Renal cortical epithelial cell (primary cell): ENCODE results near the gene PGRMC2. TPM values are rescaled to one million over a fixed set of nuclear protein-coding genes. Genes with fewer than 3 reads are reported as not detected.

ENCODE experiments used
- DNase-seq: peaks from one replicate; pipeline ENCODE4 v3.0.0-alpha.2; 2011; ENCODE audit warnings: low read depth
- total RNA-seq: library from RNA; depleted of rRNA; stranded (reverse); fragments of >200 nt; gene quantifications from 2 replicates; pipeline ENCODE4 v1.2.3, GENCODE V29; 2014

Gene PGRMC2
- total RNA-seq, 1 donor from 2014 or later, result 289 TPM

DNA sequence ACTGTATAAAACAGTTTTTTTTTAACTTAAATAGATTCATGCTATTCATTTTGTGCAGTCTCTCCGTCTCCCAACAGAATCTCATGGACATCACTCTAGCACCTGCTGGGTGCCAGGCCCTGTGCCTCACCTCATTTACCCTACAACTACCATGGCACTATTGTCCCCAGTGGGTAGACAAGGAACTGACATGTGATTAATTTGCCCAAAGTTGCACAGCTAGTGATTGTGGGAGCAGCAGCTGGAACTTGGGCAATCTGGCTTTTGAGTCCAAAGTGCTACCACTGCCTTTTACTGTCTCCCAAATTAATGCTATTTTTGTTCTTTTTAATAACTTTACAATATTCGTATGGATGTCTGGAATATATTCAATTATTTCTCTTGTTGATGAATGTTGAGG lies 11.2 kb upstream of the PGRMC2 start:
- no peak for DNase-seq

DNA sequence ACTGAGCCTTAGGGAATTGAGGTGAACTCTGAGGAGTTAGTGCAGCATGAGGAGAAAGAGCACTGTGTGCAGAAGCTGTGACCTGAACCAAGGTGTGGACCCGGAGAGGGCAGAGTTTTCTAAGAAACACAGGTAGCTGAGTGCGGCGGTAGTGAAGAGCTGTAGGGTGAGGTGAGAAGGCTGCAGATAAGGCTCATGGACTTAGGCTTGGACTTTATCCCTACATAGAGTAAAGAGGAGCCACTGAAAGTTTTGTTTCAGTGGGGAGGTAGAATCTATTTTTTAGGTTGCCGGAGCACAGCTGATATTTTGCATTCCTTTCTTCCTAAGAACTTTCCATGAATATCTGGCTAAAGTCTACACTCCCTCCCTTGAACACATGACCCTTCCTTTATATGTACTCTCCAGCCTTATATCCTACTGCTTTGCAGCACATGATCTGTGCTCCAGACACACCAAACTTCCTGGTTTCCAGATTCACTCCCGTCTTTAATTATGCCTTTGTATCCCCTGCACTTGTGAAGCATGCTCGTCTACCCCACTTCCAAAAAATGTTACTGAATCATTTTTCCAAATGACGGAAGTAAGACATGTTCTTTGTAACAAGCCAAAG lies 10.6 kb upstream of the PGRMC2 start:
- DNase-seq, result no peak

DNA sequence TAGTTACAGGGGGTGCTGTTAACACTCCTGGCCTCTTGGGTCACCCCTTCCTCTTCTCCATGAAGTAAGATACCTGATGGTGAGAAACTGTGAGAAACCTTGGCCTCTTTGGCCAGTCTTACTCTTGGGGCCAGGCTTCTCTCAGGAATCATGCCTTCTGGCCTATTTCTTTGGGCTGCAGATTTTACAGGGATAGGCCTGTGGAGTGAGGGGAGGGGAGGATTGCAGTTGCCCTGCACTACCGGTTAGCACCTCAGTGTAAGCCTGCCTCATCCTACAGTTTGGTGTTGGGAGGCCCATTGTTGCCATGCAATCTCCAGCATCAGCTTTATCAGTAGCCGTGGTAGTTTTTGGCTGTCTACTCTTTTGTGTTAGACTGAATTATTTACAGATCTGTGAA lies 7.6 kb upstream of the PGRMC2 start:
- no peak for DNase-seq

GRCh38 chr4:128294464-128294863 lies 6.9 kb upstream of the PGRMC2 start:
- no peak for DNase-seq

GRCh38 chr4:128292349-128292748 lies 4.7 kb upstream of the PGRMC2 start:
- no peak for DNase-seq

DNA sequence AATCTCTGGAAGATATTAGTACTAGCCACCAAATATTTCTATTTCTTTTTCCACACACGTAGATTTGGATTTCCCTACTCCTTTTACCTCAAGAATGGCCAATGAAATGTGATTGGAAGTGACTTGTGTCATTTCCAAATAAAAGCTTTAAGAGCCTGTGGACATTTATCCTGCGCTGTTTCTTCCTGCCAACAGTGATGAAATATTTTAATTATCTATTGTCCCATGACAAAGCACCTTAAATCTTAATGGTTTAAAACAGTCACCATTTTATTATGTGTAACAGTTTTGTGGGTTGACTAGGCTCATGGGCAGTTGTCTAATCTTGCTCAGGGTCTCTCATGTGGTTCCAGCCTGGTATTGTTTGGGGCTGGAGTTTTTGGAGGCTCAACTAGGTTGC lies 3.5 kb upstream of the PGRMC2 start:
- DNase-seq, result peak; percentile 13

DNA sequence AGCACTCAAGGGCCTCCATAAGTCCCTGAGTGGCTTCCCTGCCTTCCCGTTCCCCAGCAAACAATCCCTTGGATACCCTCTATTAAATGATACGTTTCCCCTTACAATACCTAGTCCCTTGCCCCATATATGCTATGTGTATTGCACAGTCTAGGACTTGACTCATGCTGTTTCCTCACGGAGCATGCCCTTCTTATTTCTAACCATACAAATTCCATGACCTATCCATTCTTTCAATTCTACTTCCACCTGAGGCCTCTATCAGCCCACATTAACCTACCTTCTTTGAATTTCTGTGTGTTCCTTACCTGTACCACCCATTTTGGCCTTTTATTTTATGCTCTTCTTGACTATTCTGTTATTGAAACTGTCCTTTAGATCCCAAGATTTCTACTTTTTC lies 2.9 kb upstream of the PGRMC2 start:
- DNase-seq, result no peak

DNA sequence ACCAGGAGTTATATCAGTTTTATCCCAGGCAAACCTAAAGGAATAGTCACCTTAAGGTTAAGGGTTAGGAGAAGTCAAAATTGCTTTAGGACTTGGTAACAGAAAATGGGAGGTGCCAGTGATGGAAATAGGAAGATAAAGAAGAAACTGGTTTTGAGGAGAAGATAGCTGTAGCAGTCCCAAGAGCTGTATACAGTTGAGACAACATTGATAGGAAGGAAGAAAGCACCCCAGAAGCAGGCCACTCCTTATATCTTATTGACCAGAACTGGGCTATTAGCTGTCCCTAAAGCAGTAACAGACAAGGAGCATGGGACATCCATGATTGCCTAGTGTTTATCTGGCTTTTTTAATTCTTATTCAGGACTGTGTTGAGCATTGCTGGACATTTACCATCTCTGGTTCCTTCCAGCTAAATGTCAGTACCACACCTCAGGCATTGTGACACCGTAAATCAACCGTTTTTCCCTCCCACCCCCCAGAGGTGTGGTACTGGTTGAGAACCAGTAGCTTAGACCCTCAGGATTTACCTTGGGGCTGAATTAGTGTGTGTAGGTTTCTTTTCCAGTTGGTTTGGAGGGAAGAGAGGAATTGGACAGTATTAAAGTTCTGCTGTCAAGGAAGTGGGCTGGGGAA lies 2.0 kb upstream of the PGRMC2 start:
- DNase-seq, result no peak

- DNase-seq, result peak; percentile 44
These were observed 1.1 kb upstream of the PGRMC2 start for GRCh38 chr4:128288689-128289106.

- DNase-seq, result peak; percentile 95
These were observed 467 bp upstream of the PGRMC2 start for GRCh38 chr4:128287871-128288688.

- DNase-seq, result peak; percentile 65
These were observed 1.0 kb downstream of the PGRMC2 start for GRCh38 chr4:128286474-128287058.

DNA sequence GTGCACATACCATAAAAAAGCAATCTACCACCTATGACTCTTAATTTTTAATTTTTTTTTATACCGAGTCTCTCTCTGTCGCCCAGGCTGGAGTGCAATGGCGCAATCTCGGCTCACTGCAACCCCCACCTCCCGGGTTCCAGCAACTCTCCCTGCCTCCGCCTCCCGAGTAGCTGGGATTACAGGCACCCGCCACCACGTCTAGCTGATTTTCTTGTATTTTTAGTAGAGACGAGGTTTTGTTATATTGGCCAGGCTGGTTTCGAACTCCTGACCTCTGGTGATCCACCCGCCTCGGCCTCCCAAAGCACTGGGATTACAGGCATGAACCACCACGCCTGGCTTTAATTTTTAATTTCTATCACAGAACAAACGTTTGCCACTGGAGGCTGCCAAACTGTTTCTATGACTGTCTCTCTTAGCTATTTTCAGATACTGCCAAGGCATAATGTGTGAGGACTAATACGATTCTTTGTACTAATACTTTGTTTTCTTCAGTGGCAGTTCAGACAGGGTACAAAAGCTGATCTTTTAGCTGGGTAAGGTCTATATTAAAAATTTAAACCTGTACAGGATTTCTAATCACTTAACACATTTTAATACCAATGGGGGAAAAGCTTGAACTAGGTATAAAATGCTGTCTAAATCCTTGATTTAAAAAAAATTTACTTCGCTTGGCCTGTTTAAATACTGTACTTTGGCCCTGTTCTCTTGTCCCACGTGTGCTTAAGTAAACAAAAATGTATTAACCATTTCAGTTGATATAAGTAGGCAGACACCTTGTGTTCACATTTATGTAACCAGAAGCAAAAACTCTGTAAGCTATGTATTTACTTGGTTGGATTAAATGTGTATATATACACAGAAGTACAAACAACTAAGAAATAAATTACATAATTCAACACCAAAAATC lies 2.3 kb downstream of the PGRMC2 start:
- DNase-seq, result peak; percentile 30

GRCh38 chr4:128284317-128284716 lies 3.3 kb downstream of the PGRMC2 start:
- no peak for DNase-seq

GRCh38 chr4:128283071-128283470 lies 4.5 kb downstream of the PGRMC2 start:
- no peak for DNase-seq

- no peak for DNase-seq
These were observed 5.1 kb downstream of the PGRMC2 start for GRCh38 chr4:128282516-128282915.

DNA sequence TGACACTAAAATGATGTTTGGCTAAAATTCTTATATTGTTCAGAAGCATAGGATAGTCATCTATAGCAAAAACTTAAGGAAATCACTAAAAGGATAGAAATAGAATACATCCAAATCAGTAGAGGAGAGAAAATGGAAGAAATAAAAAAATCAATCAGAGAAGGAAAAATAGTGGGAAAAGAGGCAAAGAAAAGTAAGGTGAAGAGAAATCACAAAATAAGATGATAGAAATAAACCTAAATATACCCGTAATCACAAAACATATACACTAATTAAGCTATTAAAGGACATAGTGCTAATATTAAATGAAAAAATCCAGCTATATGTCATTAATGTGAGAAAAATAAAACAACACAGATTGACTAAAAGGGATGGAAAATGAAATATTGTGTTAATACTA lies 6.3 kb downstream of the PGRMC2 start:
- no peak for DNase-seq

DNA sequence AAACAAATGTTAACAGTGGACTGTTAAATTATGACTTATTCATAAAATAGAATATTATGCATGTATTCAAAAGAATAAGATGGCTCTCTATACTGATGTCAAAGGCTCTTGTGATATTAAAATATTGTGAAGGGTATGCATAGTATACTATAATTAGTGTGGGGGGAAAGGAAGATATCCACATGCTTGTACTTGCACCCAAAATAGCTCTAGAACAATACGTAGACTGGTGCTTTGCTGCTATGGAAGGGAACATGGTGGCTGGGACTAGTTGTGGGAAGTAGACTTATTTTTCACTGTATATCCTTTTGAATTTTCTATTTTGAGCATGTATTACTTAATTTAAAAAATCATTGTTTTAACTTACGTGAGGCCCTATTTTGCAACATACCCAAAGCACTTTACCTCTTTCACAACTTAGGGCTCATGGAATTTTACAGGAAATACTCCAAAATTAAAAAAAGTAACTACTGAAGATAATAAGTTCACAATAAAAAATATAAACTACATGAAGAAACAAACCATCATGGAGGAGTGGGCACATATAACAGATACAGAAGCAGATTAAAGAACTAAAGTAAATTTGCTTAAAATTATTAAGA lies 7.9 kb downstream of the PGRMC2 start:
- no peak for DNase-seq

GRCh38 chr4:128277856-128278255 lies 9.8 kb downstream of the PGRMC2 start:
- no peak for DNase-seq

- peak; percentile 65 for DNase-seq
These were observed 12.3 kb downstream of the PGRMC2 start for GRCh38 chr4:128275346-128275745.

DNA sequence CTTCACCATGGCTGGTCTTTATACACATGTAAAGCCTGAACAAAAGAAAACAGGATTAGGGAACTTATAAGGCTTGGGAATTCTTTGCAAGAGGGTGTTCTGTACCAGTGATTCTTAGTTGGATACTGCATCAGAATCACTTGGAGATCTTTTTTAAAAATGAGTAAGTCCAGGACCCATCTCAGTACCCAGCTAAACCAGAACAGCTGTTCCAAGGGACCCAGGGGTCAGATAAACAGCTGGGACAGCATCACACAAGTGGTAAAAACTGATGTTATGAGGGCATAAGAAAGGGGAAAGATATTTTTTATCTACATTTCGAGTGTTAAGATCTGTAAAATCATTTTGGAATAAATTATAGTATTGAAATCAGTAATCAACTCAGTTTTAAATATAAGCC lies 16.1 kb downstream of the PGRMC2 start:
- DNase-seq, result no peak

- DNase-seq, result no peak
These were observed 18.6 kb downstream of the PGRMC2 start for GRCh38 chr4:128268970-128269369.
